ENCODE results near the gene YWHAG. TPM values are rescaled to one million over a fixed set of nuclear protein-coding genes. Genes with fewer than 3 reads are reported as not detected.

The YWHAG gene
- total and polyA plus RNA-seq, 2 of the 13 experiments (the other 11 are each of a cell fraction or from before 2014, with no cell fraction given) = 36.9 to 67.5 TPM

DNA sequence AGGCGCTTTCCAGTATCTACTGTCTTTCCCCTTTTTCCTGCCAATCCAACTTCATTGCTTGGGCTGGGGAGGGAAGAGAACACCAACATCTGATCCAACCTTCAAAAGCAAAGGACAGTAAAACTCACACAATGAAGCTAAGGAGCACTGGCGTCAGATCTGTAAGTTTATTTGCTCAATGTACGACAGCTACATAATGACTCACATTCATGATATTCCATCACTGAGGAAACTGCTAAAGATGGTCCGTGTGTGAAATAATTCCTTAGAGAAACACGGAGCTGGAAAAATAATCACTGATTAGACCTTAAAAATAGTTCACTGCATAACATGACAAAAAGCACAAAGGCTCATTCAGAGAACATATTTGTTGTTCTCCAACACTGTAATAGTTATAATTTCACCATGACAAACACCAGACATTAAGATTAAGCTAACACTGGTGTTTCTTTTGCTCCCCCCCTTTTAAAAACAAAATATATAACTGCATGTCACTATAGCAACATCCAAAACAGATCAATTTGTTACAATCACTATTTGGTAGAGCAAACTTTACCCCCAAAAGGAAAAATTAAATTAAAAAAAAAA, 32.1 kb downstream of the YWHAG start:
- no peak for TF ChIP-seq ZNF282 (IDR thresholded peaks at IDR 0.05; ENCODE audit: partially characterized antibody)
- TF ChIP-seq NCOA5 (CRISPR knock-in tag; IDR thresholded peaks at IDR 0.05) = no peak
- TF ChIP-seq, protein P1, sequence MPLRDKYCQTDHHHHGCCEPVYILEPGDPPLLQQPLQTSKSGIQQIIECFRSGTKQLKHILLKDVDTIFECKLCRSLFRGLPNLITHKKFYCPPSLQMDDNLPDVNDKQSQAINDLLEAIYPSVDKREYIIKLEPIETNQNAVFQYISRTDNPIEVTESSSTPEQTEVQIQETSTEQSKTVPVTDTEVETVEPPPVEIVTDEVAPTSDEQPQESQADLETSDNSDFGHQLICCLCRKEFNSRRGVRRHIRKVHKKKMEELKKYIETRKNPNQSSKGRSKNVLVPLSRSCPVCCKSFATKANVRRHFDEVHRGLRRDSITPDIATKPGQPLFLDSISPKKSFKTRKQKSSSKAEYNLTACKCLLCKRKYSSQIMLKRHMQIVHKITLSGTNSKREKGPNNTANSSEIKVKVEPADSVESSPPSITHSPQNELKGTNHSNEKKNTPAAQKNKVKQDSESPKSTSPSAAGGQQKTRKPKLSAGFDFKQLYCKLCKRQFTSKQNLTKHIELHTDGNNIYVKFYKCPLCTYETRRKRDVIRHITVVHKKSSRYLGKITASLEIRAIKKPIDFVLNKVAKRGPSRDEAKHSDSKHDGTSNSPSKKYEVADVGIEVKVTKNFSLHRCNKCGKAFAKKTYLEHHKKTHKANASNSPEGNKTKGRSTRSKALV (CRISPR knock-in tag; IDR thresholded peaks at IDR 0.05) = no peak
- TF ChIP-seq MTF2 (CRISPR knock-in tag; IDR thresholded peaks at IDR 0.05; ENCODE audit: borderline replicate concordance) = no peak
- TF ChIP-seq MBD4 (IDR thresholded peaks at IDR 0.05; ENCODE audit: borderline replicate concordance, low read length) = no peak
- TF ChIP-seq RBM22 (optimal IDR thresholded peaks at IDR 0.05; ENCODE audit: low read length) = peak; percentile 33
- no peak for TF ChIP-seq MLXIP (CRISPR knock-in tag; IDR thresholded peaks at IDR 0.05; ENCODE audit: borderline replicate concordance)
- TF ChIP-seq CEBPZ (IDR thresholded peaks at IDR 0.05; ENCODE audit: low read length) = no peak
- no peak for TF ChIP-seq PHB2 (IDR thresholded peaks at IDR 0.05; ENCODE audit: partially characterized antibody)
- no peak for TF ChIP-seq ZNF839 (CRISPR knock-in tag; IDR thresholded peaks at IDR 0.05; ENCODE audit: borderline replicate concordance)
- TF ChIP-seq ATF7-NPFF (CRISPR knock-in tag; IDR thresholded peaks at IDR 0.05; ENCODE audit: low read depth) = 0 out of 2 replicates have a peak, but pooled peaks have one; percentile 4
- TF ChIP-seq SIX1 (CRISPR knock-in tag; IDR thresholded peaks at IDR 0.05; ENCODE audit: borderline replicate concordance) = no peak
- H3K4me3 ChIP-seq (replicated peaks in 1 of 3; ENCODE audit: insufficient read depth in 1 of 3, low read depth in 2 of 3, low read length in 3 of 3) = no peak overlapping the region
- CTCF ChIA-PET (ENCODE audit: low intra/inter-chr PET ratio, low total read pairs) = no interaction called here
- WGBS (ENCODE audit: low lambda C conversion rate) = 93% methylated on average over 5 of the region's 5 CpGs
- peaks cover 21% of the 10 kb centered on the region for H4K20me1 ChIP-seq (ENCODE audit: insufficient read depth, low read length)
- in situ Hi-C loops (cut with HindIII; ENCODE audit: extremely low pct_ligation_motif_present, low pct_unique_long_range_greater_than_20kb) (no loop called here), intact Hi-C loops (cut with micrococcal nuclease; ENCODE audit: unreplicated experiment) (no loop called here)
- no TSS peak for BruUV-seq (replicated peaks)
- H3K79me2 ChIP-seq (ENCODE audit: insufficient read depth, low read length) = peaks cover 29% of the 10 kb centered on the region
- H3K9me3 ChIP-seq (ENCODE audit: low read length) = no peaks in the 10 kb centered on the region
- DNase-seq (ENCODE audit: low spot score) (no peak), ATAC-seq (no peak), FAIRE-seq (no peak)
- peaks cover 21 to 47% of the 10 kb centered on the region in 2 experiments for H3K36me3 ChIP-seq (replicated peaks in 1 of 2; ENCODE audit: control insufficient read depth in 1 of 2, insufficient read depth in 2 of 2, low read length in 2 of 2)
- H3K4me2 ChIP-seq (ENCODE audit: low read depth, low read length) = no peak overlapping the region
- no peak overlapping the region for H2AFZ ChIP-seq (ENCODE audit: low read length)
- POLR2A ChIA-PET = no interaction called here
- H3K27me3 ChIP-seq (ENCODE audit: control insufficient read depth in 1 of 2, insufficient read depth in 2 of 2, low read length in 2 of 2) = no peaks in the 10 kb centered on the region
- H3K27ac ChIP-seq (ENCODE audit: extremely low read length, insufficient read depth, low read length) = no peak overlapping the region
- H3K9ac ChIP-seq (ENCODE audit: insufficient read depth, low read depth, low read length) = no peak overlapping the region
- no peaks in the 10 kb centered on the region; the same call in 1 of the 2 replicates for H3K4me1 ChIP-seq (ENCODE audit: insufficient read depth, low read length)
